NCI-H2107 treated with DMSO at 0.1 percent for 48 hours (cell line): ENCODE measurements around the gene FBL.
"Not testable (repeated sequence)": the region's sequence is repeated elsewhere in the genome, so short reads cannot be mapped to it uniquely, and the experiment has no call there.

ENCODE experiments used
- DNase-seq: peaks from one replicate; lab custom pipeline; 2025; ENCODE audit not compliant: unreplicated experiment; lab: John Stamatoyannopoulos, UW

Gene FBL

DNA sequence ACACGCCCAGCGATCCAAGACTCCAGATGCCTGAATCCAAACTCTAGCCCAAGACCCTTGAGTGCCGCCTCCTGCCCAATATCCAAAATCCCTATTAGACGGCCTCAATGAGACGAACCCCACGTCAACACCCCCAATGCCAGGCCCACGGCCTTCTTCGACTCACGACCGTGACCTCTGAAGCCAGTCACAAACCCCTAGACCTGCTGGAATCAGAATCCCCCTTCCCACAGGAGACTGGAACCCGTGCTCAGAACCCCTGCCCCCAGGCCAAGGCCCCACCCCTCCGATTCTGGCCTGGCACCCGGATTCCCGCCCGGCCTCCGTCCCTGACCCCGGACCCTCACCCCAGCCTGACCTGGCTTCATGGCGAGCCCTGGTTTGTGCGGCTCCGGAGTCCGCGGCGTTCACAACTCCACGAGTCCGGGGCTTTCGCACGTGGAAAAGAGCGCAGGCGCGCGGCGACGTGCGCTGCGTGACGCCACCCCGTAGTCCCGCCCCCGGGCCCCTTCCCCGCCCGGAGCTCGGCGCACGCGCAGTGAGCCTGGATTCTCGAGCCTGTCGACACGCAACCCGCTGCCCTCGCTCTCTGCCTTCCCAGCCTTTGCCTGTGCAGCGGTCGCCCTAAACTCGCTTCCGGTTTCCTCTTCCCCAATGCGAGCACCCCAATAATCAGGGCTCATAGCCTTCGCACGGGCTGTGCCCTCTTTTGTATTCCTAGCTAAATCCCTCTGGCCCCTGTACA lies at the start of gene FBL:
FBL (minus strand) TSS at position 447 of the 745 bp plus-strand sequence; CDS start at position 368, 79 bp downstream.
- peak; percentile 76 for DNase-seq

GRCh38 chr19:39895096-39895495 lies 48.9 kb upstream of the FBL start:
- not testable (repeated sequence) for DNase-seq

DNA sequence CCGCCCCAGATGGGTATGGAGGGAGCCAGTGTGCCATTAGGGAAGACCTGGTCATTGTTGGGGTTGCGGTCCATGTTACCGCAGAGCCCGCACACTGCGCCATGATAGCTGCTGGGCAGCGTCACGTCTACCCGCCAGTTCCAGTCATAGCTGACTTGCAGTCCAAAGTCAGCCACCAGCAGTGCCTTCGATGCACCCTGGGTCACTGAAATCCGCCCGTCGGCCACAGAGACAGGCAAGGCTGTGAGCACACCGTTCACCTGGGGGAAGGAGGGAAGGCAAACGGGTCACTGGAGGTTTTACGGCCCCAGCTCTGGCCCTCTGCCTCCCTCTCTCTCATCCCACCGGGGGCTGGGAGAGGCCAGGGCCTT lies 48.0 kb upstream of the FBL start:
- not testable (repeated sequence) for DNase-seq

- peak; percentile 14 for DNase-seq
Measured at GRCh38 chr19:39893366-39894235, 47.4 kb upstream of the FBL start.

- not testable (repeated sequence) for DNase-seq
Measured at GRCh38 chr19:39892506-39892902, 46.3 kb upstream of the FBL start.

DNA sequence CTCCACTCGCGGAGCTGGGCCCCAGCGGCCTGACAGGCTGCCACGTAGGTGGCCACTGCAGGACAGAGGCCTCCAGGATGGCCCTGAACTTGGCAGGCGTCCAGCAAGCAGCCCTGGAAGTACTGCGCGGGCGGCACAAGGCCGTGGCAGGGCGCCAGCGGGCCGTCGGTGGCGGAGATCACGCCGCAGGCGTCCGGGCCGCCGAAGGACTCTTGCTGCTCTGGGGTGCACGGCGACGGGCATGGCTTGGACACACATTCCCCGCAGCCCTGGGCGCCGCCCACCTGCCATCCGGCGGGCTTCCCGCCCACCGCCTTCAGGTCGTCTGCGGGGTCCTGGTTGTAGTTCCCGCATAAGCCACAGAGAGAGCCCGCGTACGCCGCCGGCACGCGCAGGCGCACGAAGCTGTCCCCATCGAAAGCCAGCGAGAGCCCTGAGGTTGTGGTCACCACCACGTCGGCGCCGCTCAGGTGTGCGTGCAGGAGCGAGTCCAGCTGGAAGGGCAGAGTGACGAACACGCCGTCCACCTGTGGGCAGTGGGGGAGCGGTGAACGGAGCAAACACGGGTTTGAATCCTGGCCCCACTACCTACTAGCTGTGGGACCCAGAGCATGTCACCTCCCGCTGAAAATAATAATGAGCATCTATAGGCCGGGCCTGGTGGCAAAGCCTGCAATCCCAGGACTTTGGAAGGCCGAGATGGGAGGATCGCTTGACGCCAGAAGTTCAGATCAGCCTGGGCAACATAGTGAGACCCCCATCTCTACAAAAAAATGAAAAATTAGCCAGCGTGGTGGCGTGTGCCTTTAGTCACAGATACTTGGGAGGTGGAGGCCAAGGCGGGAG lies 45.7 kb upstream of the FBL start:
- not testable (repeated sequence) for DNase-seq

GRCh38 chr19:39890755-39891551 lies 44.8 kb upstream of the FBL start:
- no peak for DNase-seq

- not testable (repeated sequence) for DNase-seq
Measured at GRCh38 chr19:39889872-39890754, 43.9 kb upstream of the FBL start.

GRCh38 chr19:39887456-39887951 lies 41.3 kb upstream of the FBL start:
- not testable (repeated sequence) for DNase-seq

GRCh38 chr19:39885821-39886554 lies 39.8 kb upstream of the FBL start:
- DNase-seq, result not testable (repeated sequence)

- not testable (repeated sequence) for DNase-seq
Measured at GRCh38 chr19:39884721-39885120, 38.5 kb upstream of the FBL start.

DNA sequence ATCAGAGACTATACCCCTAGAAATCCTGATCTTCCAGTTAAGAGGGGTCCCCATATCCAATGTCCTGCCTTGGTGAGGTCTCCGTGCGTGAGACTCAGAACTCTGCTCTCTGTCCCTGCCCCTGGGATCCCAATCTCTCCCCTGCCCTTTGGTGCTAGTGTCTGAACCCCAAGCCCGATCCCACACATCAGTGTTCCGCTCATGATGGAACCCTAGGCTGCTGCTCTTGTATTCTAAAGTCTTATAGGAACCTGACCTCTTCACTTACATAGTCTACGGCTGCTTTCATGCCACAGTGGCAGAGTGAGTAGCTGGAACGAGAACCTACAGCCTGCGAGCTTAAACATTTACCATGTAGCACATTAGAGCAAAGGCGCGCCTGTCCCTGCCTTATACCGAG lies 36.5 kb upstream of the FBL start:
- not testable (repeated sequence) for DNase-seq

DNA sequence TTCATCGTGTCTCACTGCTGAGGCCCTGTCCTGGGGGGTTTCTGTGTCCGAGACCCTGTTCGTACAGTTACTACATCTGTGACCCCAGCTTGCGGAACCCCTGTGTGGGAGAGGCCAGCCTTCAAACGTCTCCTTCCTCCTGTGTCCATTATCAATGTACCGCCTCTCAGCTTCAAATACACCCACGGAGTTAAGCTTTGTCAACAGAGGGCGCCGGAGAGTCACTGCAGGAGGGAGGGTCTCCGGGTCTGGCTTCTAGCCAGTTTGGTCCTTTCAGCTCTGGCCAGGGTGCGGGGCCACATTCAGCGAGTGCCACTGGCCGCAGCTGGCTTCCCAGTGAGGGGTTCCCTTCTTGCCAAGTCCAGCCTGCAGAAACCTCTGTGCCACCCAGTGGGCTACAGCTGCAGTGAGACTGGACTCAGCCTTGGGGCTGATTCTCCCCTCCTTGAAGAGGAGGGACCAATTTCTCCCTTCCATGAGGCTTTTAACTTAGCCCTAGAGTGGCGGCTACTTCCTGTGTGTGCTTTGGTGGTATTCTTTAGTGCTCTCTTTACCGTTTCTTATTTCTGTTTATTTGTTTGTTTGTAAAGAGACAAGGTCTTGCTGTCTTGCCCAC lies 35.4 kb upstream of the FBL start:
- DNase-seq, result not testable (repeated sequence)

- DNase-seq, result not testable (repeated sequence)
Measured at GRCh38 chr19:39880241-39880640, 34.1 kb upstream of the FBL start.

DNA sequence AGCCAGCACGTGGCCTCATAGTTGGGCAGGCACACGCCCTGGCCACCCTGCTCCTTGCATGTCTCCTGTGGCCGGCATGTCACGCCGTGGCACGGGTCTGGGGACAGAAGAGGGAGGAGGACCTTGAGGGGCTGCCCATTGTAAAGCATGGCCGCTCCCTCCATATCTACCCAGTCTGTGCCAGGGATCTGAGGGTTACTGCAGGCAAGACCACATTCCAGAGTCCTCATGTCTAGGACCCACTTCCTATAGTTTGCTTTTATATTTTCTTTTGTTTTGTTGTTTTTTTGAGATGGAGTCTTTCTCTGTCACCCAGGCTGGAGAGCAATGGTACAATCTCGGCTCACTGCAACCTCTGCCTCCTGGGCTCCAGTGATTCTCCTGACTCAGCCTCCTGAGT lies 33.6 kb upstream of the FBL start:
- DNase-seq, result not testable (repeated sequence)

GRCh38 chr19:39878866-39879265 lies 32.7 kb upstream of the FBL start:
- not testable (repeated sequence) for DNase-seq

- DNase-seq, result no peak
Measured at GRCh38 chr19:39878398-39878797, 32.2 kb upstream of the FBL start.

DNA sequence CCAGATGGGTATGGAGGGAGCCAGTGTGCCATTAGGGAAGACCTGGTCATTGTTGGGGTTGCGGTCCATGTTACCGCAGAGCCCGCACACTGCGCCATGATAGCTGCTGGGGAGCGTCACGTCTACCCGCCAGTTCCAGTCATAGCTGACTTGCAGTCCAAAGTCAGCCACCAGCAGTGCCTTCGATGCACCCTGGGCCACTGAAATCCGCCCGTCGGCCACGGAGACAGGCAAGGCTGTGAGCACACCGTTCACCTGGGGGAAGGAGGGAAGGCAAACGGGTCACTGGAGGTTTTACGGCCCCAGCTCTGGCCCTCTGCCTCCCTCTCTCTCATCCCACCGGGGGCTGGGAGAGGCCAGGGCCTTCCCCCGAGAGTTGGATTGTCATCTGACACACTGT lies 31.8 kb upstream of the FBL start:
- not testable (repeated sequence) for DNase-seq
